MM.1S (cell line): ENCODE data around the gene H6PD.

Source experiments
- EZH2phosphoT487 ChIP-seq: fragments of 300-600 bp; sonication (generic); IDR thresholded peaks from 2 replicates; pipeline ENCODE4 v1.6.1; 2018; ENCODE audit warnings: antibody characterized with exemption, low read length
- TF ChIP-seq, protein P1 (sequence below): fragments of 300-600 bp; sonication (generic); IDR thresholded peaks from 2 replicates; pipeline ENCODE4 v1.5.1; 2016; ENCODE audit warnings: antibody characterized with exemption, low read length, mixed read lengths

DNA sequence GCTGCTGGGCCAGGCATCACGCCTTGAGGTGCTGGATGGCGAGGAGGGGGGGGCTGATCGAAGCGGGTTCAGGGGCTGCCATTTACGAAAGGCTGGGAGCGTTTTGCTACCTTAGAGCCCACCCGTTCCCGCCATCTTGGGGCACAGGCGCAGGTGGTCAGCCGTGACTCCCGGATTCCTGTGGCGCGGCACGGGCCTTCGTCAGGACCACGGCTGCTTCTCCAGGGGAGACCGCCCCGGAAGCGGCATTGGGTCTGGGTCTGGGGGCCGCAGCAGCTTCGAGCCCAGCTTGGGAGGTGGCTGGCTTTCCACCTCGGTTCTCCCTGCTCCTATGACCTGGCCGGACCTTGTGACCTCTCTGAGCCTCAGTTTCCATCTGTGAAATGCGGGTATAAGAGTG is 81.9 kb downstream of the H6PD start:
- TF ChIP-seq, protein P1, sequence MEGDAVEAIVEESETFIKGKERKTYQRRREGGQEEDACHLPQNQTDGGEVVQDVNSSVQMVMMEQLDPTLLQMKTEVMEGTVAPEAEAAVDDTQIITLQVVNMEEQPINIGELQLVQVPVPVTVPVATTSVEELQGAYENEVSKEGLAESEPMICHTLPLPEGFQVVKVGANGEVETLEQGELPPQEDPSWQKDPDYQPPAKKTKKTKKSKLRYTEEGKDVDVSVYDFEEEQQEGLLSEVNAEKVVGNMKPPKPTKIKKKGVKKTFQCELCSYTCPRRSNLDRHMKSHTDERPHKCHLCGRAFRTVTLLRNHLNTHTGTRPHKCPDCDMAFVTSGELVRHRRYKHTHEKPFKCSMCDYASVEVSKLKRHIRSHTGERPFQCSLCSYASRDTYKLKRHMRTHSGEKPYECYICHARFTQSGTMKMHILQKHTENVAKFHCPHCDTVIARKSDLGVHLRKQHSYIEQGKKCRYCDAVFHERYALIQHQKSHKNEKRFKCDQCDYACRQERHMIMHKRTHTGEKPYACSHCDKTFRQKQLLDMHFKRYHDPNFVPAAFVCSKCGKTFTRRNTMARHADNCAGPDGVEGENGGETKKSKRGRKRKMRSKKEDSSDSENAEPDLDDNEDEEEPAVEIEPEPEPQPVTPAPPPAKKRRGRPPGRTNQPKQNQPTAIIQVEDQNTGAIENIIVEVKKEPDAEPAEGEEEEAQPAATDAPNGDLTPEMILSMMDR, result no peak
- TF ChIP-seq EZH2phosphoT487, result no peak
